ENCODE results near the gene PLPP3.

The PLPP3 gene

DNA sequence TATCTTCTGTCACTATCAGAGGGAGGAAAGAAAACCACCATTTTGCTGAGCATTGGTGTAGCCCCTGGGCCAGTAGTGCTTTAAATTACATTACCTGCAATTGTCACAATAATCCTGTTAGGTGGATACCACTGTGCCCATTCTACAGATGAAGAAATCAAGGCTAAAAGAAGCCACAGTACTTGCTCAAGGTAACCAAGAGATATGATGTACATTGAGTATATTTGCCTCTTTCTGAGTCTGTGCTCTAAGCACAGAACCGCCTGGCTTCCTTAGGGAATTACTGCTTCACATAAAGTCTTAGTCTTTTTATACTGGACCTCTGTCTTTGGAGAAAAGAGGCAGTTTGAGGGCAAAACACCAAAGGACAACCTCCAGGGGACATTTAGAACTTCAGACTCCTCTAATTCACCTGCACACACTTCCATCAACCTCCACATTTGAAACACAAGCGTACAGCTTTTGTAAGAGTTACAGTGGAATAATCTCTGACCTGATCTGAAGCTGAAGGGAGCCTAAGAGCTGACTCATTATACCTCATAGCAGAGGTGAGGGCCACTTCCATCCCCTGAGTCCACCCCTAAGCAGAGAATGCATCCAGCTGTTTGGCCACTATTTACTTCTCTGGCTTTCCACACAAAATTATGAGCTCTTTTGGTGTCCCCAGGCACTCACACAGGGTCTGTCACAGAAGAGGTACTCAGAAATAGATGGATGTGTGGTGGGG, 61.8 kb downstream of the PLPP3 start:
- Histone ChIP-seq H4K20me1 (ENCODE audit: insufficient read depth, low read length) (no peaks in the 10 kb centered on the region), H3K27ac (ENCODE audit: low read depth, low read length, poor library complexity, severe bottlenecking) (no peak overlapping the region), H3K4me3 (ENCODE audit: low read depth, low read length, poor library complexity, severe bottlenecking) (no peak overlapping the region), H3K4me1 (ENCODE audit: insufficient read depth, low read length, severe bottlenecking) (no peaks in the 10 kb centered on the region), H3K27me3 (ENCODE audit: insufficient read depth, low read length) (no peaks in the 10 kb centered on the region), H3K9me2 (ENCODE audit: low read depth, low read length) (no peaks in the 10 kb centered on the region), H2AFZ (ENCODE audit: low read length) (no peak overlapping the region), H3F3A (ENCODE audit: insufficient read depth, low read length) (no peaks in the 10 kb centered on the region), H3K9ac (ENCODE audit: low read length) (no peak overlapping the region), H3K9me3 (ENCODE audit: low read length) (no peaks in the 10 kb centered on the region), H3K79me2 (ENCODE audit: insufficient read depth, low read length) (no peaks in the 10 kb centered on the region), H3K4me2 (ENCODE audit: low read length) (no peak overlapping the region), H3K36me3 (ENCODE audit: insufficient read depth, low read length) (no peaks in the 10 kb centered on the region)
- TF ChIP-seq EZH2 (IDR thresholded peaks at IDR 0.05; ENCODE audit: borderline replicate concordance, low read length): no peak
- TF ChIP-seq, protein P1, sequence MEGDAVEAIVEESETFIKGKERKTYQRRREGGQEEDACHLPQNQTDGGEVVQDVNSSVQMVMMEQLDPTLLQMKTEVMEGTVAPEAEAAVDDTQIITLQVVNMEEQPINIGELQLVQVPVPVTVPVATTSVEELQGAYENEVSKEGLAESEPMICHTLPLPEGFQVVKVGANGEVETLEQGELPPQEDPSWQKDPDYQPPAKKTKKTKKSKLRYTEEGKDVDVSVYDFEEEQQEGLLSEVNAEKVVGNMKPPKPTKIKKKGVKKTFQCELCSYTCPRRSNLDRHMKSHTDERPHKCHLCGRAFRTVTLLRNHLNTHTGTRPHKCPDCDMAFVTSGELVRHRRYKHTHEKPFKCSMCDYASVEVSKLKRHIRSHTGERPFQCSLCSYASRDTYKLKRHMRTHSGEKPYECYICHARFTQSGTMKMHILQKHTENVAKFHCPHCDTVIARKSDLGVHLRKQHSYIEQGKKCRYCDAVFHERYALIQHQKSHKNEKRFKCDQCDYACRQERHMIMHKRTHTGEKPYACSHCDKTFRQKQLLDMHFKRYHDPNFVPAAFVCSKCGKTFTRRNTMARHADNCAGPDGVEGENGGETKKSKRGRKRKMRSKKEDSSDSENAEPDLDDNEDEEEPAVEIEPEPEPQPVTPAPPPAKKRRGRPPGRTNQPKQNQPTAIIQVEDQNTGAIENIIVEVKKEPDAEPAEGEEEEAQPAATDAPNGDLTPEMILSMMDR (IDR thresholded peaks at IDR 0.05; ENCODE audit: low read length): no peak

DNA sequence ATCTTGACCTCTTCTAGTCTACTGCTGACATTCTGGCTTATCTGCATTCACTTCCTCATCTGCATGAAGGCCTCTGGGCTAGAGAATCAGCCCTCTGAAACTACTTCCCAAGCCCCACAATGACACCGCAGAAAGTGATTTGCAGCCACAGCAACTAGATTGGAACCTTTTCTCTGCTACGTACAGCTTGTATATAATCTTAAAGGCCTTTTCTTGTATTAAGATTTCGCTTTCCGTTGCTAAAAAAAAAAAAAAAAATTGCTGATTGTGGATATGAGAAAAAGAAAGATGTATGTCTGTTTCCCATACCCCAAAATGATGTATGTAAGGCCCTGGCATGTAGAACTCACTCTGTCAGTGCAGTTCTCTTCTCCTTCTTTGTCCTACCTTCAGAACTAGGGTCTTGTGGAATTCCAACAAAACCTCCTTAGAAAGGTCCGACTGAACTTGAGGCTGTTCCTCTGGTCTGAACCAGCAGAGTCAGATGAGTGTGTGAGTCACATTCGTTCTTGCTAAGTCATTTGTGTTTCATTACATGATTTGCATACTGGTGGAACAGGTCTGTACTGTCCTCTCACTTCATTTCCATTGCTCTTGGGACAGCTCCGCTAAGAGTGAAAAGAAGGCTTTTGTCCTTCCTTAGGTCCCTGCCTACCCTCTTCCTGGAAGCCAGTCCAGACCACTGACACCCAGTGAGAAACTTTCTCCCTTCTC, 62.7 kb downstream of the PLPP3 start:
- Histone ChIP-seq H3K4me1 (ENCODE audit: insufficient read depth, low read length, severe bottlenecking) (no peaks in the 10 kb centered on the region), H3K27me3 (ENCODE audit: insufficient read depth, low read length) (no peaks in the 10 kb centered on the region), H3K4me3 (ENCODE audit: low read depth, low read length, poor library complexity, severe bottlenecking) (no peak overlapping the region), H3K79me2 (ENCODE audit: insufficient read depth, low read length) (no peaks in the 10 kb centered on the region), H2AFZ (ENCODE audit: low read length) (no peak overlapping the region), H3K36me3 (ENCODE audit: insufficient read depth, low read length) (no peaks in the 10 kb centered on the region), H3K9ac (ENCODE audit: low read length) (no peak overlapping the region), H3K9me3 (ENCODE audit: low read length) (no peaks in the 10 kb centered on the region), H3F3A (ENCODE audit: insufficient read depth, low read length) (no peaks in the 10 kb centered on the region), H4K20me1 (ENCODE audit: insufficient read depth, low read length) (no peaks in the 10 kb centered on the region), H3K27ac (ENCODE audit: low read depth, low read length, poor library complexity, severe bottlenecking) (no peak overlapping the region), H3K4me2 (ENCODE audit: low read length) (no peak overlapping the region), H3K9me2 (ENCODE audit: low read depth, low read length) (no peaks in the 10 kb centered on the region)
- no peak for TF ChIP-seq EZH2 (IDR thresholded peaks at IDR 0.05; ENCODE audit: borderline replicate concordance, low read length)
- TF ChIP-seq, protein P1 (IDR thresholded peaks at IDR 0.05; ENCODE audit: low read length): no peak

DNA sequence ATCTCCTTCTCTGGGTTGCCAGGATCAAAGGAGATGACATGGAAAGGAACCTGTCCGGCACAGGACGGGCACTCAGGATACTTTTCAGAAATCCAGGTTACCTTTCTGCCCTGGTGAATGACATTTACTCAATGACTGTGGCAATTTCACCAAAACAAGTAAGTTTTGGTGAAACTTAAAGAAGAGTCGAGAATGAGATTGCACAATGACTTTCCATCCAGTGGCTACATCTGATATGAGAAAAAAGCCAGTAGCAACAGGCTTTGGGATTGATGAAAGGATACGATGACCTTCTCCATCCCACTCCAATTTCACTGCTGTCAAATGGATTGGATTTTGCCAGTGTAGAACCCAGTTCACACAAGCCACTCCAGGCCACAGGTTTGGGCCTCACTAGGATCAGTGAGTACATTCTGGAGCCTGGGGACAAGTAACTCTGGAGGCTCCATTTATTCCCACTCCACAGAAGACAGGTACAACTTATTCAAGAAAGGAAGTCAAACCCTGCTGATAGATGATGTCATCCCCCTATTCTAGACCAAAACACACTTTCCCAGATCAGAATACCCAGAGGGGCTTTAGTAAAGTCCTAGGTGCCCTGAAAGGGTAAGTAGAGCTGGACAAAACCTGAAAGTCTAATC, 63.3 kb downstream of the PLPP3 start:
- H4K20me1 ChIP-seq (ENCODE audit: insufficient read depth, low read length): no peaks in the 10 kb centered on the region
- no peaks in the 10 kb centered on the region for H3K27me3 ChIP-seq (ENCODE audit: insufficient read depth, low read length)
- no peaks in the 10 kb centered on the region for H3K36me3 ChIP-seq (ENCODE audit: insufficient read depth, low read length)
- H3K9me2 ChIP-seq (ENCODE audit: low read depth, low read length): no peaks in the 10 kb centered on the region
- no peaks in the 10 kb centered on the region for H3K79me2 ChIP-seq (ENCODE audit: insufficient read depth, low read length)
- no peak overlapping the region for H3K4me2 ChIP-seq (ENCODE audit: low read length)
- no peak overlapping the region for H3K9ac ChIP-seq (ENCODE audit: low read length)
- H2AFZ ChIP-seq (ENCODE audit: low read length): no peak overlapping the region
- H3K27ac ChIP-seq (ENCODE audit: low read depth, low read length, poor library complexity, severe bottlenecking): no peak overlapping the region
- TF ChIP-seq EZH2 (IDR thresholded peaks at IDR 0.05; ENCODE audit: borderline replicate concordance, low read length): no peak
- TF ChIP-seq, protein P1 (IDR thresholded peaks at IDR 0.05; ENCODE audit: low read length): no peak
- no peaks in the 10 kb centered on the region for H3K4me1 ChIP-seq (ENCODE audit: insufficient read depth, low read length, severe bottlenecking)
- H3K4me3 ChIP-seq (ENCODE audit: low read depth, low read length, poor library complexity, severe bottlenecking): no peak overlapping the region
- no peaks in the 10 kb centered on the region for H3K9me3 ChIP-seq (ENCODE audit: low read length)
- H3F3A ChIP-seq (ENCODE audit: insufficient read depth, low read length): no peaks in the 10 kb centered on the region
